Testis (tissue), 3 donors: ENCODE measurements around the gene KLC3. TPM values are rescaled to one million over a fixed set of nuclear protein-coding genes. Genes with fewer than 3 reads are reported as not detected.

Experiments used
- DNase-seq: peaks from one replicate; pipeline ENCODE4 v3.0.0-alpha.2; 2019
- H3K27ac ChIP-seq, 2 donors: fragments of 200-600 bp; sonication (generic); one replicate each; pipeline ENCODE4 v1.5.1; 2019
- H3K27me3 ChIP-seq: fragments of 200-600 bp; sonication (generic); one replicate; pipeline ENCODE4 v1.5.1; 2019
- H3K36me3 ChIP-seq: fragments of 200-600 bp; sonication (generic); one replicate; pipeline ENCODE4 v1.5.1; 2017; ENCODE audit warnings: low read depth; ENCODE audit errors: missing control alignments
- H3K4me1 ChIP-seq: fragments of 200-600 bp; sonication (generic); one replicate; pipeline ENCODE4 v1.5.1; 2019
- H3K4me3 ChIP-seq, 2 donors: fragments of 200-600 bp; sonication (generic); one replicate each; pipeline ENCODE4 v1.5.1; 2017 to 2019
- H3K9me3 ChIP-seq: fragments of 200-600 bp; sonication (generic); one replicate; pipeline ENCODE4 v1.5.1; 2017
- CTCF ChIP-seq, 3 experiments: fragments of 450-650 bp in 2 of 3; fragments of 200-600 bp in 1 of 3; sonication (generic) in 1 of 3; IDR thresholded peaks; one replicate each; pipeline ENCODE4 v1.5.1; 2016 to 2019; ENCODE audit warnings: antibody characterized with exemption in 3 of 3, mild to moderate bottlenecking in 2 of 3, moderate library complexity in 1 of 3
- POLR2A ChIP-seq: fragments of 450-650 bp; IDR thresholded peaks from one replicate; pipeline ENCODE4 v1.6.1; 2017; ENCODE audit warnings: antibody characterized with exemption, mild to moderate bottlenecking, moderate library complexity
- WGBS, 2 donors: methylation state at CpG; one replicate each; pipeline ENCODE4 v1.1.5; 2018; 5-methylcytosine and 5-hydroxymethylcytosine counted together
- intact Hi-C: fragments of 100-400 bp; cut with DNase I; formaldehyde crosslinking; loops from one replicate; pipeline ENCODE4 v1.15.1; 2023; ENCODE audit warnings: low total_unique reads
- polyA plus RNA-seq: library from polyadenylated mRNA; stranded (reverse); fragments of 350-450 nt; fragmentation: Illumina TruSeq; extraction: RNeasy Lipid Tissue Mini Kit (QIAGEN cat#74804); gene quantifications from one replicate; pipeline ENCODE4 v1.2.3, GENCODE V29; 2014; ENCODE audit warnings: low read depth, low replicate concordance; ENCODE audit not compliant: insufficient read depth
- total RNA-seq, 2 donors: library from RNA; depleted of rRNA; stranded (reverse); fragments of >200 nt; gene quantifications; one replicate each; pipeline ENCODE4 v1.2.3, GENCODE V29; 2016

Gene KLC3
- total and polyA plus RNA-seq, 3 donors from 2014 or later: 5.9 to 13.7 (median 6.4) TPM

- H3K36me3 ChIP-seq: no peaks in the 10 kb centered on the region
- intact Hi-C loops: no loop called here
Measured at GRCh38 chr19:45355910-45356309, 15.4 kb downstream of the KLC3 start.

GRCh38 chr19:45356760-45357444 is 16.4 kb downstream of the KLC3 start:
- intact Hi-C loops: no loop called here
- Histone ChIP-seq H3K27ac (no peak overlapping the region), H3K36me3 (no peaks in the 10 kb centered on the region)

More at GRCh38 chr19:45355910-45356309, 15.4 kb downstream of the KLC3 start:
- TF ChIP-seq POLR2A: no peak
- TF ChIP-seq CTCF (IDR thresholded peaks at IDR 0.05): no peak
- Histone ChIP-seq H3K27ac (no peak overlapping the region), H3K4me1 (no peaks in the 10 kb centered on the region), H3K4me3 (no peak overlapping the region), H3K27me3 (no peaks in the 10 kb centered on the region), H3K9me3 (no peaks in the 10 kb centered on the region)
- DNase-seq: no peak
- WGBS, 2 donors: 60 to 89% methylated on average over 1 to 9 of the region's 9 CpGs

GRCh38 chr19:45357445-45357783 is 16.9 kb downstream of the KLC3 start:
- no peaks in the 10 kb centered on the region for H3K36me3 ChIP-seq
- TF ChIP-seq POLR2A (no peak), CTCF (IDR thresholded peaks at IDR 0.05) (no peak)
- H3K9me3 ChIP-seq: no peaks in the 10 kb centered on the region
- intact Hi-C loops: no loop called here
- no peaks in the 10 kb centered on the region for H3K27me3 ChIP-seq
- no peak overlapping the region for H3K27ac ChIP-seq
- H3K4me1 ChIP-seq: no peaks in the 10 kb centered on the region
- no peak overlapping the region for H3K4me3 ChIP-seq
- no peak for DNase-seq
- 90 to 92% methylated on average over 11 of the region's 11 CpGs for WGBS, 2 donors

More at GRCh38 chr19:45356760-45357444, 16.4 kb downstream of the KLC3 start:
- Histone ChIP-seq H3K27me3 (no peaks in the 10 kb centered on the region), H3K9me3 (no peaks in the 10 kb centered on the region), H3K4me1 (no peaks in the 10 kb centered on the region), H3K4me3 (no peak overlapping the region)
- no peak for DNase-seq
- no peak for TF ChIP-seq POLR2A
- TF ChIP-seq CTCF (IDR thresholded peaks at IDR 0.05): no peak
- WGBS, 2 donors: 89 to 92% methylated on average over 16 to 20 of the region's 20 CpGs

- DNase-seq: no peak
- H3K36me3 ChIP-seq: no peaks in the 10 kb centered on the region
- TF ChIP-seq POLR2A (no peak), CTCF (IDR thresholded peaks at IDR 0.05) (no peak)
- H3K9me3 ChIP-seq: no peaks in the 10 kb centered on the region
- H3K27me3 ChIP-seq: no peaks in the 10 kb centered on the region
- intact Hi-C loops: no loop called here
- no peak overlapping the region for H3K27ac ChIP-seq
- 89 to 95% methylated on average over 12 of the region's 12 CpGs for WGBS, 2 donors
- no peaks in the 10 kb centered on the region for H3K4me1 ChIP-seq
- H3K4me3 ChIP-seq: no peak overlapping the region
Measured at GRCh38 chr19:45358213-45358792, 17.8 kb downstream of the KLC3 start.

- whole genome bisulfite sequencing, 2 donors: 90 to 93% methylated on average over 14 of the region's 14 CpGs
Measured at GRCh38 chr19:45361608-45362007, 21.1 kb downstream of the KLC3 start.

More at GRCh38 chr19:45361608-45362007, 21.1 kb downstream of the KLC3 start:
- intact Hi-C loops: no loop called here
- H3K4me1 ChIP-seq: no peaks in the 10 kb centered on the region
- no peaks in the 10 kb centered on the region for H3K9me3 ChIP-seq
- no peaks in the 10 kb centered on the region for H3K36me3 ChIP-seq
- TF ChIP-seq POLR2A: no peak
- TF ChIP-seq CTCF (IDR thresholded peaks at IDR 0.05): no peak
- DNase-seq: no peak
- no peak overlapping the region for H3K27ac ChIP-seq
- H3K27me3 ChIP-seq: no peaks in the 10 kb centered on the region
- no peak overlapping the region for H3K4me3 ChIP-seq
